GM12801 (cell line): ENCODE results near the gene GRM3.

Source experiments
- TF ChIP-seq, protein P1 (sequence below): IDR thresholded peaks from one replicate; pipeline ENCODE4 v1.5.1; 2011; ENCODE audit warnings: control low read depth; ENCODE audit not compliant: insufficient read length; ENCODE audit errors: extremely low read depth

Gene GRM3

DNA sequence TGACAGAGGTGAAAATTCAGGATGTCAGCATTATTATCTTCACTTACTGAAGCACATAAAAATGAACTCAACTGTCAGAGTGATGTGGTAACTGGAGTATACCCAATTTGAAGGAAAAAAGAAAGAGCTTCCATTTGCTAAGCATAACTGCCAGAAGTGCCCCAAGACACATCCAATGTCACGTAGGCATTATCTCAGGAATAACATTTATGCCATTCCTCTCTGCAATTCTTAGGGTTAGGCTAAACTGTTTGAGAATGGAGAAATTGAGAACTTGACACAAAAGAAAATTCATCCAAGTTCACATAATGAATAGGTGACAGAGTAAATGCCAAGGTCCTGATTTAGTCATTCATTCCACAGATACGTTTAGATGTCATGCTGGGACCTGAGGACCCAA lies 148.6 kb downstream of the GRM3 start:
- TF ChIP-seq, protein P1, sequence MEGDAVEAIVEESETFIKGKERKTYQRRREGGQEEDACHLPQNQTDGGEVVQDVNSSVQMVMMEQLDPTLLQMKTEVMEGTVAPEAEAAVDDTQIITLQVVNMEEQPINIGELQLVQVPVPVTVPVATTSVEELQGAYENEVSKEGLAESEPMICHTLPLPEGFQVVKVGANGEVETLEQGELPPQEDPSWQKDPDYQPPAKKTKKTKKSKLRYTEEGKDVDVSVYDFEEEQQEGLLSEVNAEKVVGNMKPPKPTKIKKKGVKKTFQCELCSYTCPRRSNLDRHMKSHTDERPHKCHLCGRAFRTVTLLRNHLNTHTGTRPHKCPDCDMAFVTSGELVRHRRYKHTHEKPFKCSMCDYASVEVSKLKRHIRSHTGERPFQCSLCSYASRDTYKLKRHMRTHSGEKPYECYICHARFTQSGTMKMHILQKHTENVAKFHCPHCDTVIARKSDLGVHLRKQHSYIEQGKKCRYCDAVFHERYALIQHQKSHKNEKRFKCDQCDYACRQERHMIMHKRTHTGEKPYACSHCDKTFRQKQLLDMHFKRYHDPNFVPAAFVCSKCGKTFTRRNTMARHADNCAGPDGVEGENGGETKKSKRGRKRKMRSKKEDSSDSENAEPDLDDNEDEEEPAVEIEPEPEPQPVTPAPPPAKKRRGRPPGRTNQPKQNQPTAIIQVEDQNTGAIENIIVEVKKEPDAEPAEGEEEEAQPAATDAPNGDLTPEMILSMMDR: no peak

DNA sequence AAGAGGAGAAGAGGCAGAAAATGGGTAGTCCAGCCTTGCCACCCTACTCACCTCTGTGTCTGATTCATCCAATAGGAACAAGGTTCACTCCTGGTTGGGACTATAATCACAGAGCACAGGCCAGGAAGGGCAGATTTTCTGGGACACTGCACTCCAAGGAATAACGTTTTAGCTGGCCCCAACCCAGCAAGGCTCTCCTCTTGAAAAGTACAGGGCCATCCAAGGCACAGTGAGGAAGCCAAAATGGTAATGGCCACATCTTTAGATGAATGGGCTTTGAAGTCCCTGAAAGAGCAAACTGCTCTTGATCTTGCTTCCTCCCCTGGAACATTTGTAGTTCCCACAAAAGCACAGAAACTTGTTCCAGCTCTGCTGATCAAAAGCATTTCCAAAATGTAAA lies 149.4 kb downstream of the GRM3 start:
- TF ChIP-seq, protein P1: no peak

- TF ChIP-seq, protein P1: no peak
Observed at GRCh38 chr7:86814661-86815379, 171.1 kb downstream of the GRM3 start.

- TF ChIP-seq, protein P1: no peak
Observed at GRCh38 chr7:86815556-86815955, 171.8 kb downstream of the GRM3 start.

GRCh38 chr7:86818903-86819302 lies 175.2 kb downstream of the GRM3 start:
- TF ChIP-seq, protein P1: no peak

- TF ChIP-seq, protein P1: no peak
Observed at GRCh38 chr7:86823769-86824168, 180.1 kb downstream of the GRM3 start.

GRCh38 chr7:86825264-86825663 lies 181.6 kb downstream of the GRM3 start:
- TF ChIP-seq, protein P1: no peak
